ENCODE measurements around the gene PRMT9. TPM values are rescaled to one million over a fixed set of nuclear protein-coding genes. Genes with fewer than 3 reads are reported as not detected.

The PRMT9 gene
- total RNA-seq, 3 donors from 2014 or later (not counting 1 experiment from before 2014, with no cell fraction given) = 13.4 to 16.6 (median 13.7) TPM

DNA sequence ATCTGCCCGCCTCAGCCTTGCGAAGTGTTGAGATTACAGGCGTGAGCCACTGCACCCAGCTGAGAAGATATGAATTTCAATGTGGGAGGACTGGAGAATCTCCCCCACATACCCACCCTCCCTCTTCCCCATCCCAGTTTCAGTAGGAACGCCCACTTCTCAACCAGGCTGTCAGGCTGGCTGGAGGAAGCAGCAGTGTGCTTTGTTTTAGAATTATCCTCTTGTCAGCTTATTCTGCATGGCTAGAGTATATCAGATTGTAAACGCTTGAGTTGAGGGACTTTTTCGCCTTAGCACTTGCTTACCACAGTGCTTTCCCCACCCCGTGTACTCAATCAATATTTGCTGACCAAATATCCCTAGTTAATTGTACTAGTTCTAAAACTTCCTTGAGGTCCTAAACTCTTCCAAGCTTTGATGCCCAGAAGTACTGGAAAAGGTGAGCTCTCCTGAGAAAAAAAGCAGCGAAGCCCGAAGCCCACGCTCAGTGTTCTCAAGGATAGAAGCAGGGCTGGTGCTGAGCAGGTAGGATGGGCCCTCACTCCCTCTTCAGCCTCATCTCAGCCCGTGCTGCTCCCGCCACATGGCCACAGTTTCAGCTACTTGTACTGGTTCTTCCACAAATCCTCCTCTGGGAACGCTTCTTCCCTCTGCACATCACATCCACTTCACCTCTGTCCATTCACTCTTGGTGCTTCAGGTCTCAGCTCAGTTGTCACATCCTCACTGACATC, 40.7 kb upstream of the PRMT9 start:
- H3K27ac Mint-ChIP-seq = no peak overlapping the region
- H3K4me3 Mint-ChIP-seq = no peak overlapping the region
- no peaks in the 10 kb centered on the region for H3K36me3 Mint-ChIP-seq
- no peaks in the 10 kb centered on the region for H3K4me1 Mint-ChIP-seq
- intact Hi-C loops (cut with micrococcal nuclease) = no loop called here
- H3K9me3 ChIP-seq (ENCODE audit: control insufficient read depth, insufficient read depth, low read length) = no peaks in the 10 kb centered on the region
- H3K36me3 ChIP-seq (ENCODE audit: control insufficient read depth, insufficient read depth, low read length) = no peaks in the 10 kb centered on the region
- no peaks in the 10 kb centered on the region for H3K4me1 ChIP-seq (ENCODE audit: control insufficient read depth, insufficient read depth, low read length)
- H3K9me3 Mint-ChIP-seq = no peaks in the 10 kb centered on the region
- WGBS (ENCODE audit: insufficient coverage) = 86% methylated on average over 13 of the region's 13 CpGs
- no peaks in the 10 kb centered on the region for H3K27me3 ChIP-seq (ENCODE audit: control insufficient read depth, insufficient read depth, low read length)
- ATAC-seq = no peak
- peaks cover 0 to 3% of the 10 kb centered on the region in 2 donors for H3K27me3 Mint-ChIP-seq (ENCODE audit: low read depth in 2 of 2)
- H3K4me3 ChIP-seq (ENCODE audit: low read length) = no peak overlapping the region
- H3K27ac ChIP-seq (ENCODE audit: low read length) = no peak overlapping the region
- no peak for DNase-seq
- TF ChIP-seq, protein P1, sequence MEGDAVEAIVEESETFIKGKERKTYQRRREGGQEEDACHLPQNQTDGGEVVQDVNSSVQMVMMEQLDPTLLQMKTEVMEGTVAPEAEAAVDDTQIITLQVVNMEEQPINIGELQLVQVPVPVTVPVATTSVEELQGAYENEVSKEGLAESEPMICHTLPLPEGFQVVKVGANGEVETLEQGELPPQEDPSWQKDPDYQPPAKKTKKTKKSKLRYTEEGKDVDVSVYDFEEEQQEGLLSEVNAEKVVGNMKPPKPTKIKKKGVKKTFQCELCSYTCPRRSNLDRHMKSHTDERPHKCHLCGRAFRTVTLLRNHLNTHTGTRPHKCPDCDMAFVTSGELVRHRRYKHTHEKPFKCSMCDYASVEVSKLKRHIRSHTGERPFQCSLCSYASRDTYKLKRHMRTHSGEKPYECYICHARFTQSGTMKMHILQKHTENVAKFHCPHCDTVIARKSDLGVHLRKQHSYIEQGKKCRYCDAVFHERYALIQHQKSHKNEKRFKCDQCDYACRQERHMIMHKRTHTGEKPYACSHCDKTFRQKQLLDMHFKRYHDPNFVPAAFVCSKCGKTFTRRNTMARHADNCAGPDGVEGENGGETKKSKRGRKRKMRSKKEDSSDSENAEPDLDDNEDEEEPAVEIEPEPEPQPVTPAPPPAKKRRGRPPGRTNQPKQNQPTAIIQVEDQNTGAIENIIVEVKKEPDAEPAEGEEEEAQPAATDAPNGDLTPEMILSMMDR (IDR thresholded peaks at IDR 0.05) = no peak

GRCh38 chr4:147723326-147723725, 39.4 kb upstream of the PRMT9 start:
- Mint-ChIP-seq H3K4me3 (no peak overlapping the region), H3K27ac (no peak overlapping the region), H3K36me3 (no peaks in the 10 kb centered on the region), H3K27me3 (ENCODE audit: low read depth in 2 of 2) (peaks cover 0 to 3% of the 10 kb centered on the region in 2 donors), H3K9me3 (no peaks in the 10 kb centered on the region), H3K4me1 (no peaks in the 10 kb centered on the region)
- Histone ChIP-seq H3K27ac (ENCODE audit: low read length) (no peak overlapping the region), H3K27me3 (ENCODE audit: control insufficient read depth, insufficient read depth, low read length) (no peaks in the 10 kb centered on the region), H3K4me3 (ENCODE audit: low read length) (no peak overlapping the region), H3K4me1 (ENCODE audit: control insufficient read depth, insufficient read depth, low read length) (no peaks in the 10 kb centered on the region), H3K9me3 (ENCODE audit: control insufficient read depth, insufficient read depth, low read length) (no peaks in the 10 kb centered on the region), H3K36me3 (ENCODE audit: control insufficient read depth, insufficient read depth, low read length) (no peaks in the 10 kb centered on the region)
- TF ChIP-seq, protein P1 (IDR thresholded peaks at IDR 0.05) = no peak
- ATAC-seq = no peak
- intact Hi-C loops (cut with micrococcal nuclease) = no loop called here
- 84% methylated on average over 5 of the region's 5 CpGs for WGBS (ENCODE audit: insufficient coverage)
- DNase-seq = no peak

- Mint-ChIP-seq H3K9me3 (no peaks in the 10 kb centered on the region), H3K36me3 (no peaks in the 10 kb centered on the region), H3K27me3 (ENCODE audit: low read depth in 2 of 2) (peaks cover 10 to 20% of the 10 kb centered on the region in 2 donors), H3K4me3 (no peak overlapping the region), H3K27ac (no peak overlapping the region), H3K4me1 (no peaks in the 10 kb centered on the region)
- no peak overlapping the region for H3K27ac ChIP-seq (ENCODE audit: low read length)
- H3K4me1 ChIP-seq (ENCODE audit: control insufficient read depth, insufficient read depth, low read length) = no peaks in the 10 kb centered on the region
- DNase-seq = no peak
- no peak overlapping the region for H3K4me3 ChIP-seq (ENCODE audit: low read length)
- no peaks in the 10 kb centered on the region for H3K9me3 ChIP-seq (ENCODE audit: control insufficient read depth, insufficient read depth, low read length)
- no peak for ATAC-seq
- H3K27me3 ChIP-seq (ENCODE audit: control insufficient read depth, insufficient read depth, low read length) = no peaks in the 10 kb centered on the region
- intact Hi-C loops (cut with micrococcal nuclease) = no loop called here
- TF ChIP-seq, protein P1 (IDR thresholded peaks at IDR 0.05) = no peak
- no peaks in the 10 kb centered on the region for H3K36me3 ChIP-seq (ENCODE audit: control insufficient read depth, insufficient read depth, low read length)
- no CpG with 5 or more reads among the region's 1 CpG for WGBS (ENCODE audit: insufficient coverage)
Observed at GRCh38 chr4:147717878-147718277, 33.9 kb upstream of the PRMT9 start.

All from natural killer cell (primary cell).